ENCODE results near the gene OSBPL3.

Gene OSBPL3

DNA sequence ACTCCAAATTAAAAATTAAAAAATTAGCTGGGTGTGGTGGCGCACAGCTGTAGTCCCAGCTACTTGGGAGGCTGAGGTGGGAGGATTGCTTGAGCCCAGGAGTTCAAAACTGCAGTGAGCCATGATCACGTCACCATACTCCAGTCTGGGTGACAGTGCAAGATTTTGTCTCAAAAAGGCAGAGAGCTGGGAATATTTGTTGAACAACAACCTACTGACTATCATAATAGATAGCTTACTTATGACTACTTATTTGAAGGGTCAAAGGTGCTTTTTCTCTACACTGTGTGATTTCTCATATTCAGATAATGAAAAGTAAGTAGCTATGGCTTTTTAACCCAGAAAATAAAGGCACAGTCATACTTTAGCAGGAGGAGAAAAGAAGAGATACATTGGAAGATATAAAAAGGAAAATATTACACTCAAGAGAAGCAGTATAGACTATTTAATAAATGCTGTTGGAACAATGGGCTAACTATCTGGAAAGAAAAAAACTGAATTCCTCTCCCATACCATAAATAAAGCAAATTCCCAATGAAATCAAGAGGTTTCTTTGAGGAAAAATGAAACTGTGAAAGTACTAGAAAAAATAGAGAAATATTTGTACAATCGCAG is 229.4 kb downstream of the OSBPL3 start:
- Mint-ChIP-seq H3K27ac (no peak overlapping the region), H3K4me1 (peaks cover 7% of the 10 kb centered on the region), H3K4me3 (no peak overlapping the region), H3K9me3 (no peaks in the 10 kb centered on the region), H3K36me3 (peaks cover 4% of the 10 kb centered on the region)
- DNase-seq (ENCODE audit: low spot score in 2 of 2) (no peak), ATAC-seq (no peak)

DNA sequence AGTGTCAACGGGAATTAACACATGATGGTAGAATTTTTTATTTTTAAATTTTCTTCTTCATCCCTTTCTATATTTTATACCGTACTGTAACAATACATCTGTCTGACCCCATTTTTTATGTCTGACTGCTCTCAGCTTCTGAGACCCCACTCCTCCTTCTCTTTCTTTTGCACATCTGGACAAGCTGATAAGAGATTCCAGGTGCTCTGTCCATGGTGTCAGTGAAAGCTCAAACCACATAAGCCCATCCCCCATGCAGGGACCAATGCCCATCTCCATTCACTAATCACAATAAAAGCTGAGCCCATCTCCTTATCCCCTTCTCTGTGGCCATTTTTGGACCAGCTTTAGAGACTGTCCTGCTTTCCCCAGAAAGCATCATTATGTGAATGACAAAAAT is 231.5 kb downstream of the OSBPL3 start:
- H3K9me3 Mint-ChIP-seq = no peaks in the 10 kb centered on the region
- ATAC-seq = no peak
- no peak for DNase-seq (ENCODE audit: low spot score in 2 of 2)
- H3K4me1 Mint-ChIP-seq = no peaks in the 10 kb centered on the region
- no peak overlapping the region for H3K4me3 Mint-ChIP-seq
- no peak overlapping the region for H3K27ac Mint-ChIP-seq
- no peaks in the 10 kb centered on the region for H3K36me3 Mint-ChIP-seq

Measured in stimulated activated effector memory CD8-positive, alpha-beta T cell treated with anti-CD3 and anti-CD28 coated beads, Interleukin-12 subunit alpha, Interleukin-12 subunit beta, amount 100 ng/mL, for 72 hours (primary cell).